Mesendoderm (in vitro differentiated cells): ENCODE results near the gene TBC1D4.
A peak's percentile ranks its signal among the peaks of the same experiment; 100 is the strongest.

Experiments used
- DNase-seq: peaks from one replicate; pipeline ENCODE4 v3.0.0; 2013
- H2AK5ac ChIP-seq: 2 replicates; pipeline ENCODE4 v1.6.1; 2013; ENCODE audit warnings: low read length, inconsistent platforms
- H2BK120ac ChIP-seq: 2 replicates; pipeline ENCODE4 v1.6.1; 2013; ENCODE audit warnings: low read depth, mild to moderate bottlenecking, low read length, moderate library complexity, mixed read lengths
- H2BK15ac ChIP-seq: replicated peaks from 2 replicates; pipeline ENCODE4 v1.6.1; 2013; ENCODE audit warnings: low read depth, mild to moderate bottlenecking, moderate library complexity
- H2BK5ac ChIP-seq: 2 replicates; pipeline ENCODE4 v1.6.1; 2013; ENCODE audit warnings: low read length, inconsistent platforms
- H3K18ac ChIP-seq: 2 replicates; pipeline ENCODE4 v1.6.1; 2013; ENCODE audit warnings: mild to moderate bottlenecking, low read length, mixed read lengths
- H3K23ac ChIP-seq: one replicate; pipeline ENCODE4 v1.6.1; 2013; ENCODE audit warnings: low read length
- H3K27ac ChIP-seq: 2 replicates; pipeline ENCODE4 v1.5.1; 2013; ENCODE audit warnings: low read depth, mild to moderate bottlenecking, inconsistent platforms, low read length, moderate library complexity
- H3K27me3 ChIP-seq: 2 replicates; pipeline ENCODE4 v1.6.1; 2013; ENCODE audit warnings: low read length, control low read depth, mild to moderate bottlenecking, inconsistent platforms; ENCODE audit not compliant: insufficient read depth, poor library complexity
- H3K36me3 ChIP-seq: 2 replicates; pipeline ENCODE4 v1.6.1; 2013; ENCODE audit warnings: low read length, inconsistent platforms; ENCODE audit not compliant: control insufficient read depth, insufficient read depth
- H3K4ac ChIP-seq: one replicate; pipeline ENCODE4 v1.6.1; 2013; ENCODE audit warnings: low read depth, mild to moderate bottlenecking, low read length, moderate library complexity
- H3K4me1 ChIP-seq: 2 replicates; pipeline ENCODE4 v1.6.1; 2013; ENCODE audit warnings: low read depth, low read length, inconsistent platforms; ENCODE audit not compliant: control insufficient read depth
- H3K4me2 ChIP-seq: 2 replicates; pipeline ENCODE4 v1.6.1; 2013; ENCODE audit warnings: low read length
- H3K4me3 ChIP-seq: 2 replicates; pipeline ENCODE4 v1.5.1; 2013; ENCODE audit warnings: mild to moderate bottlenecking, low read length
- H3K56ac ChIP-seq: one replicate; pipeline ENCODE4 v1.6.1; 2013; ENCODE audit warnings: low read length
- H3K79me1 ChIP-seq: 2 replicates; pipeline ENCODE4 v1.6.1; 2013; ENCODE audit warnings: low read length, inconsistent platforms
- H3K79me2 ChIP-seq: 2 replicates; pipeline ENCODE4 v1.6.1; 2013; ENCODE audit warnings: mild to moderate bottlenecking, low read length; ENCODE audit not compliant: control insufficient read depth, insufficient read depth
- H3K9ac ChIP-seq: 2 replicates; pipeline ENCODE4 v1.6.1; 2013; ENCODE audit warnings: low read length, inconsistent platforms
- H4K5ac ChIP-seq: one replicate; pipeline ENCODE4 v1.6.1; 2013; ENCODE audit warnings: low read length
- H4K8ac ChIP-seq: one replicate; pipeline ENCODE4 v1.6.1; 2013; ENCODE audit warnings: low read depth, mild to moderate bottlenecking, control low read depth, low read length, moderate library complexity
- WGBS: extraction: QIAGEN DNeasy Blood & Tissue Kit; methylation state at CpG from one replicate; pipeline ENCODE4 v1.1.7; 2013; ENCODE audit warnings: low lambda C conversion rate, missing lambda C conversion rate; ENCODE audit not compliant: insufficient coverage; ENCODE audit errors: extremely low coverage; 5-methylcytosine and 5-hydroxymethylcytosine counted together

The TBC1D4 gene

DNA sequence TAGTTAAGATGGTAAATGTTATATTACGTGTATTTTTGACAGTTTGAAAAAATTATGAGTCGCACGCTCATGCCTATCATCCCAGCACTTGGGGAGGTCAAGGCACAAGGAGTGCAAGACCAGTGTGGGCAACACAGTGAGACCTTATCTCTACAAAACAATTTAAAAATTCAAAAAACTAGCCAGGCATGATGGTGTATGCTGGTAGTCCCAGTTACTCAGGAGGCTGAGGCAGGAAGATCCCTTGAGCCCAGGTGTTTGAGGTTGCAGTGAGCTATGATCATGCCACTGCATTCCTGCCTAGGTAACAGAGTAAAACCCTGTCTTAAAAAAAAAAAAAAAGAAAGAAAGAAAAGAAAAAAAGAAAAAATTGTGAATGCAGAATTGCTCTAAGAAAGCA lies 58.0 kb downstream of the TBC1D4 start:
- Histone ChIP-seq H3K79me2 (no peaks in the 10 kb centered on the region), H3K4me2 (no peak overlapping the region), H3K9ac (no peak overlapping the region), H3K36me3 (no peaks in the 10 kb centered on the region), H3K27me3 (no peaks in the 10 kb centered on the region), H3K4me3 (no peak overlapping the region), H3K18ac (no peak overlapping the region), H3K4ac (no peak overlapping the region), H4K8ac (no peak overlapping the region), H2BK120ac (no peak overlapping the region), H2BK15ac (no peak overlapping the region), H2AK5ac (no peak overlapping the region), H3K79me1 (peaks cover 2% of the 10 kb centered on the region), H3K4me1 (peaks cover 1% of the 10 kb centered on the region), H4K5ac (no peak overlapping the region), H3K23ac (no peak overlapping the region), H2BK5ac (no peak overlapping the region), H3K27ac (no peak overlapping the region), H3K56ac (no peak overlapping the region)
- no peak for DNase-seq
- WGBS, result no CpG with 5 or more reads among the region's 3 CpGs

DNA sequence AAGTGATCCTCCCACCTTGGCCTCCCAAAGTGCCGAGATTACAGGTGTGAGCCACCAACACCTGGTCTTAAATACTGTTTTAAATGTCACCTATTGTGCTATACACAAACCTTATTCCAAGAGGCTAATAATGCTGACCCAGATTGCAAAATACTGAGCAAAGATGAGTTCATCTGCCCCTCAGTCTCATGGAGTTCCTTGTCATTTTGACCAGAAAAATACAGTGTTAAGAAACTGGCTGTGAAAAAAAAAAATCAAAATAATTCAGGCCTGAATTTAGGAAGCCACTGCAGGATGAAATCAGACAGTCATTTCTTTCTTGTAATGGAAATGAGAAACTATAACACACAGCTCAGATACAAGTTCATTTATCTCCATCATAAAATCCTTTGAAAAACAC lies 59.9 kb downstream of the TBC1D4 start:
- H2BK120ac ChIP-seq, result no peak overlapping the region
- no peak overlapping the region for H2BK5ac ChIP-seq
- H4K5ac ChIP-seq, result no peak overlapping the region
- peaks cover 1% of the 10 kb centered on the region for H3K4me1 ChIP-seq
- H2BK15ac ChIP-seq, result no peak overlapping the region
- no peak overlapping the region for H3K18ac ChIP-seq
- H3K4me3 ChIP-seq, result no peak overlapping the region
- H3K27ac ChIP-seq, result no peak overlapping the region
- H3K36me3 ChIP-seq, result no peaks in the 10 kb centered on the region
- no peak overlapping the region for H3K4ac ChIP-seq
- no peak overlapping the region for H3K9ac ChIP-seq
- no peak overlapping the region for H2AK5ac ChIP-seq
- H3K27me3 ChIP-seq, result no peaks in the 10 kb centered on the region
- no peaks in the 10 kb centered on the region for H3K79me1 ChIP-seq
- H3K79me2 ChIP-seq, result no peaks in the 10 kb centered on the region
- no CpG with 5 or more reads among the region's 1 CpG for WGBS
- no peak overlapping the region for H3K56ac ChIP-seq
- H3K4me2 ChIP-seq, result no peak overlapping the region
- H4K8ac ChIP-seq, result no peak overlapping the region
- no peak overlapping the region for H3K23ac ChIP-seq
- no peak for DNase-seq

DNA sequence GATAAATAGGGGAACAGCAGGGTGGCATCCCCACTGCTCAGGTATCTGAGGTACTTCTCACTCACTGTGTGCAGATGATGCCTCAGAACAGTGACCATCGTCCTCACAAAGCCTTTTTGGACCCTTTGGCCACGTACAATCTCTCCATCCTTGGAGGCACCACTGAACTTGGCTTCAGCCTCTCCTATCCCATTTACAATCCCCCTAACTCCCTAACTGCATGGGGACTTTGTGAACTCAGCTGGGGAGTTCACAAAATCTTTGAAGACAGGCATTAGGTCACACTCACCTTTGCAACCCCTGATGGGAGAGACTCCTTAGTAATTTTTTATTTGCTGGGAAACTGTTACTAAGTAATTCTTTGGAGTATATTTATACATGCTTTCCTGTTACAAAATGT lies 60.8 kb downstream of the TBC1D4 start:
- Histone ChIP-seq H2BK120ac (no peak overlapping the region), H3K9ac (no peak overlapping the region), H3K36me3 (no peaks in the 10 kb centered on the region), H3K4me3 (no peak overlapping the region), H2BK5ac (no peak overlapping the region), H2BK15ac (no peak overlapping the region), H3K18ac (no peak overlapping the region), H3K4me1 (peaks cover 1% of the 10 kb centered on the region), H3K23ac (no peak overlapping the region), H3K4ac (no peak overlapping the region), H4K5ac (no peak overlapping the region), H3K27ac (no peak overlapping the region), H3K56ac (no peak overlapping the region), H3K4me2 (no peak overlapping the region), H3K79me1 (peaks cover 2% of the 10 kb centered on the region), H3K27me3 (no peaks in the 10 kb centered on the region), H4K8ac (no peak overlapping the region), H2AK5ac (no peak overlapping the region), H3K79me2 (no peaks in the 10 kb centered on the region)
- no CpG with 5 or more reads among the region's 2 CpGs for WGBS
- DNase-seq, result peak; percentile 14

DNA sequence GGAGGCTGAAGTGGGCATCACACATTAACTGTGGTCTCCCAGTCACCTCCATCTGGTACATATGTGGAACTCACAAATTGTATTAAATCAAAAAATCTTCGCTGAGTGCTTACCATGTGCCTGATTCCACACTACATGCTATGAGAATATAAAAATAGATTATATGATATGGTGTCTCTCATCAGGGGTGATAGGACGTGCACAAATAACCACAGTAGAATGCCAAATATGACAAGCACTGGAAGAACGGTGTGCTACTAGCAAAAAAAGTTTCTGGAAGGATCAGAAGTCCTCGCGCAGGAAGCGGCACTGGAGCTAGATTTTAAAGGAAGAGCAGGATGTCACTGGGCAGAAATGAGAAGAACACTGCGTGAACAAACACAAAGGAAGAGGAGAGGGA lies 62.3 kb downstream of the TBC1D4 start:
- H3K4me2 ChIP-seq, result no peak overlapping the region
- no peak overlapping the region for H3K4ac ChIP-seq
- no peak for DNase-seq
- peaks cover 1% of the 10 kb centered on the region for H3K4me1 ChIP-seq
- H3K79me1 ChIP-seq, result peaks cover 2% of the 10 kb centered on the region
- H3K56ac ChIP-seq, result no peak overlapping the region
- H2BK120ac ChIP-seq, result no peak overlapping the region
- no CpG with 5 or more reads among the region's 7 CpGs for WGBS
- no peak overlapping the region for H2AK5ac ChIP-seq
- H3K18ac ChIP-seq, result no peak overlapping the region
- no peak overlapping the region for H3K4me3 ChIP-seq
- H2BK5ac ChIP-seq, result no peak overlapping the region
- no peaks in the 10 kb centered on the region for H3K36me3 ChIP-seq
- no peak overlapping the region for H3K27ac ChIP-seq
- H4K5ac ChIP-seq, result no peak overlapping the region
- H4K8ac ChIP-seq, result no peak overlapping the region
- no peak overlapping the region for H3K9ac ChIP-seq
- H3K27me3 ChIP-seq, result no peaks in the 10 kb centered on the region
- H2BK15ac ChIP-seq, result no peak overlapping the region
- no peaks in the 10 kb centered on the region for H3K79me2 ChIP-seq
- no peak overlapping the region for H3K23ac ChIP-seq

DNA sequence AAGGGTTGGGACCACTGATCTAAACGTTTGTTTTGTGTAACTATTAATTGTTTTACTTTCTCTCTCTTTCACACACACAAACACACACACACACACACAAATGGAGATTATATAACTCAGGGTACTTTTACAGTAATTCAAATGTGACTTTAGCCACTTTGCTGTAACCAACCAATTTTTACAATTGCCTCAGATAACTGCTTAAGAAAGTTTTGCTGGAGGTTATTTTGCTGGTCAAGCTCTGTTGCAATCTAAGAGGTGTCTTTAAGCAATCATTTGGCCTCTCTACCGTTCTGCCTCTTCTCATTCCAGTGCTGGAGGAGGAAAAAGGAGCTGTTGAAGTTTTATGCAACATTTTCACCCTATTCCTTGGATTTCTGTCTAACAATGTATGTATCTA lies 63.0 kb downstream of the TBC1D4 start:
- Histone ChIP-seq H4K5ac (no peak overlapping the region), H3K4me1 (peaks cover 1% of the 10 kb centered on the region), H2BK120ac (no peak overlapping the region), H3K79me1 (peaks cover 2% of the 10 kb centered on the region), H3K27me3 (no peaks in the 10 kb centered on the region), H3K36me3 (no peaks in the 10 kb centered on the region), H3K4ac (no peak overlapping the region), H4K8ac (no peak overlapping the region), H3K4me2 (no peak overlapping the region), H2BK5ac (no peak overlapping the region), H3K27ac (no peak overlapping the region), H3K79me2 (no peaks in the 10 kb centered on the region), H3K23ac (no peak overlapping the region), H2AK5ac (no peak overlapping the region), H3K18ac (no peak overlapping the region), H3K56ac (no peak overlapping the region), H3K4me3 (no peak overlapping the region), H3K9ac (no peak overlapping the region), H2BK15ac (no peak overlapping the region)
- no CpG with 5 or more reads among the region's 2 CpGs for WGBS
- no peak for DNase-seq

DNA sequence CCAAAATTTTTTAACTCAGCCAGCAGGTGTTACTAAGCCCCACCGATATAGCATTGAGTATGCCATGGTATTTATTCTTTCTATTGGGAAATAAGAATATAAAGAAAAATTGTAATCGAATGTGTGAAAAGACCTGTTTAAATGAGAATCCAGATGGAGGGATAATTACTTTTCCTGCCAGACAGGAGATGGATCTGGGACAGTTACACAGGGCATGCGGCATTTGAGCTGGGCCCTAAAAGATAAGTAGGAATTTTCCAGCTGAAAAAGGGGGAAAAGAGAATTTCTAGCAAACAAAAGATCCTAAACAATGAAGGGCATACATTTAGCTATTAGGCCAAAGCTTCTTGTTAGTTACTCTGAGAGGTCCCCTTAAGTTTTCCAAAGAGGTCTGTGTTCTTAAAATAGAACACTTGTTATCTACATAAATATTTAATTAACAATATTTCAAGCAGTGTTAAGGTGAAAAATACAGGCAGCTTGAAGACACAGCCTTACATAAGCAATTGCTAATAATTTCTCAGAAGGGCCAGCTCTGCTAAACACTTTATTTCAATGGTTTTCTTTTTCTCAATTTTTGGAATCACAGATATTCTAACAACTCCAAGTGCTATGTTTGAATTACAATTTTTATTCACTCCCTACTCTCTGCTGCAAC lies 63.7 kb downstream of the TBC1D4 start:
- Histone ChIP-seq H3K4ac (no peak overlapping the region), H2BK15ac (no peak overlapping the region), H3K36me3 (no peaks in the 10 kb centered on the region), H2BK5ac (no peak overlapping the region), H4K8ac (no peak overlapping the region), H3K4me3 (no peak overlapping the region), H3K18ac (no peak overlapping the region), H3K27ac (no peak overlapping the region), H3K4me1 (peaks cover 1% of the 10 kb centered on the region), H2BK120ac (no peak overlapping the region), H3K79me1 (peaks cover 2% of the 10 kb centered on the region), H3K9ac (no peak overlapping the region), H3K4me2 (no peak overlapping the region), H4K5ac (no peak overlapping the region), H3K79me2 (no peaks in the 10 kb centered on the region), H3K56ac (no peak overlapping the region), H3K23ac (no peak overlapping the region), H2AK5ac (no peak overlapping the region), H3K27me3 (no peaks in the 10 kb centered on the region)
- WGBS, result 100% methylated on average over 1 of the region's 3 CpGs
- no peak for DNase-seq
